ENCODE measurements around the gene WTIP.
A peak's percentile ranks its signal among the peaks of the same experiment; 100 is the strongest.

WTIP gene

GRCh38 chr19:34555447-34555846 lies 73.9 kb downstream of the WTIP start:
- H3K27me3 ChIP-seq (ENCODE audit: insufficient read depth, low read depth, severe bottlenecking), result peaks cover 4% of the 10 kb centered on the region
- TF ChIP-seq CTCF (IDR thresholded peaks at IDR 0.05; ENCODE audit: low read depth, low read length), result peak; percentile 67
- peak; percentile 43 for DNase-seq
- no peak overlapping the region for H3K27ac ChIP-seq
- no peak overlapping the region for H3K4me3 ChIP-seq (ENCODE audit: low read depth, low read length)
- H3K36me3 ChIP-seq, result no peaks in the 10 kb centered on the region
- H3K9me3 ChIP-seq (ENCODE audit: severe bottlenecking), result peaks cover 1% of the 10 kb centered on the region

GRCh38 chr19:34556488-34556887 lies 74.9 kb downstream of the WTIP start:
- peak; percentile 64 for TF ChIP-seq CTCF (IDR thresholded peaks at IDR 0.05; ENCODE audit: low read depth, low read length)
- H3K36me3 ChIP-seq, result no peaks in the 10 kb centered on the region
- no peak overlapping the region for H3K4me3 ChIP-seq (ENCODE audit: low read depth, low read length)
- no peak overlapping the region for H3K27ac ChIP-seq
- H3K9me3 ChIP-seq (ENCODE audit: severe bottlenecking), result no peaks in the 10 kb centered on the region
- peak; percentile 56 for DNase-seq
- peaks cover 4% of the 10 kb centered on the region for H3K27me3 ChIP-seq (ENCODE audit: insufficient read depth, low read depth, severe bottlenecking)

GRCh38 chr19:34559045-34559444 lies 77.5 kb downstream of the WTIP start:
- Histone ChIP-seq H3K36me3 (no peaks in the 10 kb centered on the region), H3K27me3 (ENCODE audit: insufficient read depth, low read depth, severe bottlenecking) (no peaks in the 10 kb centered on the region)

GRCh38 chr19:34560229-34560628 lies 78.7 kb downstream of the WTIP start:
- H3K4me3 ChIP-seq (ENCODE audit: low read depth, low read length), result no peak overlapping the region
- TF ChIP-seq CTCF (IDR thresholded peaks at IDR 0.05; ENCODE audit: low read depth, low read length), result no peak
- H3K27ac ChIP-seq, result no peak overlapping the region
- no peaks in the 10 kb centered on the region for H3K9me3 ChIP-seq (ENCODE audit: severe bottlenecking)
- no peak for DNase-seq
- no peaks in the 10 kb centered on the region for H3K36me3 ChIP-seq
- H3K27me3 ChIP-seq (ENCODE audit: insufficient read depth, low read depth, severe bottlenecking), result no peaks in the 10 kb centered on the region

More at GRCh38 chr19:34559045-34559444, 77.5 kb downstream of the WTIP start:
- no peak for TF ChIP-seq CTCF (IDR thresholded peaks at IDR 0.05; ENCODE audit: low read depth, low read length)
- DNase-seq, result no peak
- no peak overlapping the region for H3K27ac ChIP-seq
- H3K9me3 ChIP-seq (ENCODE audit: severe bottlenecking), result no peaks in the 10 kb centered on the region
- no peak overlapping the region for H3K4me3 ChIP-seq (ENCODE audit: low read depth, low read length)
